GM21515 (cell line): ENCODE data around the gene TACC2.

Source experiments
- ATAC-seq: cut with Tn5 transposase; IDR thresholded peaks from one replicate; pipeline ENCODE4 v1.9.1; 2021; ENCODE audit not compliant: unreplicated experiment

Gene TACC2

DNA sequence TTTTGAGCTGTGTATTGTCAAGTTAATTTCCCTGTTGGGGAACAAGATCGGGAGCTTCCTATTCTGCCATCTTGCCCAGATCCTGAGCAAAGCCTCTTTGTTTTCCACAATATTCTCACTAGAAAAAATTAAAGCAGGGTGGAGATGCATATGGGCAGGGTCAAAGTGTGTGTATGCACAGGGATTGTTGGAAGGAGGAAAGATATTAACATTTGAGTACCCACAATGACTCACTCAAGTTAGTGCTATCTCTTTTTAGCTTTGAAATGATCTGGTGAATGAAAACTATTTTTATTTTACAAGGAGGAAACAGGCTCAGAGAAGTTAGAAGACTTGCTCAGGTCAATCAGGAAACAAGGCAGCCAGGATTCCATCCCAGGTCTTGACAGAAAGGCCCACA, 275.5 kb downstream of the TACC2 start:
- ATAC-seq = no peak

DNA sequence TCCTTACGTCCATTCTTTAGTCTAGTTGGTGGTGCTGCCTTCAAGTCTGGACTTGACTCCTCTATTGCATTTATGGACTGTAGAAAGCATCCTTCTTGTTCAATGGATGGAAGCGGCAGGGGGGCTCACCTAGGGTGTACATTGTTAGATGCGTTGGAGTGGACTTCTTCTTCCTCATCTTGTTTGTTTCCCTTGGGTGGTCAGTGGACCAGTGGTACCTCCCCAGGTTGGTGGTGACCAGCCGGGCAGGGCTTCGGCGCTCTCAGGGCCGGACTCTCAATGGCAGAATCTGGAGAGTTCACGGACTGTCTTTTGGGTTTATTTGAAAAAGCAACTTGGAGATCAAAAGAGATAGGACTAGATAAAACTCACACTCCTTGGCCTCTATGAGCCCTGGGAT, 276.0 kb downstream of the TACC2 start:
- ATAC-seq = no peak

DNA sequence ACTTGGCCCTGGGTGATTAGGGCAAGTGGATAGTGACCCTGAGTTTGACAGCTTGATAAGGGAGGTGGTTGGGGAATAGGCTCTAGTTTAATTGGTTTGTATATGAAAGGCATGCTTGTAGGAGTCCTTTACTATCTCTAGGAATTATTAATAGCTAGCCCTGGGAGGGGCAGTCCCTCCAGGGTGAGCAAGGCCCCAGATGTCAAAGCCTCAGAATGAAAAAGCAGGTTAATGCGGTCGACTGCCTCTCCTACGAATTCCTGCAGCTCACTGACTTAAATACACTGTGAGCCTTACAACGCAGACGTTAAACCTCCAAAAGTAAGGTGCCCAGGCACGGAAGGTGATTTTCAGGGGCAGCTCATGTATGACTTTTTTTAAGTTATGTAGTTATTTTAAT, 276.9 kb downstream of the TACC2 start:
- ATAC-seq = no peak

DNA sequence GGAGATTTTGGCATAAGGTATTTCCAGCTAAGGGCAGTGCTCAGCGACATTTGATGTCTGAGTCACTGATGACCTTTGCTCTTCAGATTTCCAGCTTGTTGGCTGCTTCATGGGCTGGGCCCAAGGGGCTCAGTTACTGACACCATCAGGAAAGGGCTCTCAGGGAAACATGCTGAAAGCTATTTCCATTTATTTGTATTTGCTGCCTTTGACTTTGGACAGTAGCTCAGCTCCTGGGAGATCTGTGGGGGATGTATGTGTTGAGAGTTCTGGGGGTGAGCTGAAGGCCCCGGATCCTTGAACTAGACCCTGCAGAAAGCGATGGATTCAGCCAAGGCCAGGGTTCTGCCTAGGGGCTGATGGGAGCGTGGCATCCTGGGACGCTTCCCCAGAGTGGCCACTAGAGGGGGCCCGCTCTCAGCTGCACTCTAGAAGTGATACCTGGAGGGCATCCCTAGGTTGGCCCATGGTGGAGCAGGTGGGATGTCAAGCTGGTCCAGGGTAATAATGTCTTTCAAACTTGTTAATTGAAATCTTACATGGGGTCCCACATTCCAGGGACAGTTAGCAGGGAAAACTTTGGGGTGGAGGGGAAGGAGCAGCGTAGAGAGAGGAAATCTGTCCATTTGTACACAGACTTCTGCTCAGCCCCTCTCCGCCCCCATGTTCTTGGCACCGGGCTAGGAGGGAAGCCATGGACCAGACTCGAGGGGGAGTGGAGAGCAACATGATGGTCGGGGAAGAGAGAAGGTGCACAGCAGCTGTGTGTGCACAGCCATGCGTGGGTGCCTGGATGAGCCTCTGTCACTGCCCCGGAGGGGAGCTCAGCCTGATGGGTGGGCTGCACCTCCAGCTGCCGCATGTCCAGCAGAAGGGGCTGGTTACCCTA, 279.1 kb downstream of the TACC2 start:
- no peak for ATAC-seq

DNA sequence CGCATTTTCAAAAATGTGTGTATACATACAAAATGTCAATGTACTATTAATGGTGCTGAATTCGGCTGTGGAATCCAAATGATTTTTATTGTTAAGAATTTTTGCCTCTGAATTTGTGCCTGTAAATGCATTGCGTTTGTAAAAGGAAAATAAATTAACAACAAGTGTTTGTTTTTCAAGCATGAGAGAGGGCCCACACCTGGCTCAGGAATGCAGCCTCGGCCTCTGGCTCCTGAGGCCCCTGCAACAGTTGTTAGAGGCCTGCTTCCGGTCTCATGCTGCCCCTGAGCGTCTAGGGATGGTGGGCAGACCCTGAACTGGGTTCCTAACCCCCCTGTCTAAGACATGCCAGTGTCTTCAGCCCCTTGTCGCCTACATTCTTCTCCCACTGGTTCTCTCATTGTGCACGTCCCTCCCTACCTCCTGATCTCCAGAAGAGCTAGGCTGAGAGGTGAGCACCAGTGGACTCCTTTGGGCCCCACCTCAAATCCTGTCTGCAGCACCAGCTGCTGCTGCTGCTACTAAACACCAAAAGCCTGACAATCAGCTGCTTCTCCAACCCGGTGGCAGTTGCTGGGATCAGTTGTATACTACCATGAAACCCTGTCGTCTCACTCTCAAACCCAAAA, 280.2 kb downstream of the TACC2 start:
- no peak for ATAC-seq

DNA sequence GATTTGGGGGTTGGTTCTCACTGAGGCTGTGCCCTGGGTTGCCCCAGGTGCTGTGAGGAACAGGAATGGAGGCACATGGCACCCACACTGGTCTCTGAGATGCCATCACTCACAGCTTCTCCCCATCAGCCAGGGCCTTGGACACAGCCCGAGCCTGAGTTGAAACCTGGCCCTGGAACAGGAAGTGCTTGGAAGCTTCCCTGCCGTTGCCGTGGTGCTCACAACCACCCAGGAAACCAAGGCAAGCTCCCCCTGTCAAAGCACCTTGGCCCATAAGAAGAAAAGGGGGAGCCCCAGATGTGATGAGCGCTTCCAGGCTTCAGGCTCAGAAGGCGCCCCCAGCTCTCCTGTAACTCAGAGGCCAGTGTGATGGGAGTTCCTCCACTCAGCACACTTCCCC, 282.1 kb downstream of the TACC2 start, which contains the start of gene BTBD16:
BTBD16 (plus strand) TSS at position 221 of the 400 bp plus-strand sequence. CDS start 3,786 bp downstream, outside the sequence.
- no peak for ATAC-seq

DNA sequence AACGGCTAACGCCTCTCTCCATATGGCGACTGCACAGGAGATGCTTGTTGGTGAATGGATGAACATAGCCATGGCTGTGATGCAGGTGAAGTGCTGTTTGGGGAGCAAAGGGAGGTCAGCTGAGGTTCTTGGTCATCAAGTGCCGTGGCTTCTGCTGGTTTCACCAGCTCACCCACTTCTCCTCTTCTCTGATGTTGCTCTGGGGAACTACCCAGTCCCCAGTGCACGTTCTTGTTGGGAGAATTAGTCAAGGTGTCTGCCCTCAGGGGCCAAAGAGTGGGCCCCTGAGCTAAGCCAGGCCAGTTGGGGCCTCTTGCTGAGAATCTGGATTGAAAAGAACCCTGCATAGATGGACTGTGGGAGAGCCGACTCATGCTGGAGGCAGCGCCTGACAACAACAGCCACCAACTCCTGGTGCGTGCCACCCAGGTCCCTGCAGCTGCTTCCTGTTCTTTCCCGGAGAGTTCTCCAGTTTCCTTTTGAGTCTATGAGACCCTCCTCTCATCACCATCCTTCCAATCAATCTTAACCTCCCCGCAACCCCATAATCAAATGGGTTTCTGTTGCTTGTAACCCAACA, 285.1 kb downstream of the TACC2 start:
- no peak for ATAC-seq

DNA sequence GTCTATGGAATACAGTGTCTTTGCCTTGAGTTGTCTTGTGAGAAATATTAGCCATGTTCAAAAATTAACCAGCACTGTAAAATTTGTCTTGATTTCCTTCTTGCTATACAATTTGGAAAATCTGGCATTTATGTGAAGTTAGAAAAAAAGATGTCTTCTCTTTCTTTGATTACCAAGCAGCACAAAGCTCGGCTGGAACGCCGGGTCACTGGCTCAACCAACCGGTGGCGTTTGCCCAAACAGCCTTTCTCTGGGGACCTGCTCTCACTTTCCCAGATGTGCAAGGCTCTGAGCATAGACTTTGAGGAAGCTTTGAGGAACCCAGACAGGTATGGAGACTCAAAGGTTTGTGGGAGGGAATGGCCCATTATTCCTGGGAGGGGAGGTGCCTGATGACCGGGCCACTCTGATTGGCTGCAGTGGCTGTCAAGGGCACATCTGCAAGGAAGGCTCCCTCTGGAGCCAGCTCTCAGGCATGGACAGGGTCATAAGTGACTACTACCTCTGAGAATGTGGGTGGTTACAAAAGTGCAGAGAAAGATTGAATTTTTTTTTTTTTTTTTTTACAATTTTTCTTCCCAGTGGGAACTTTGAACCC, 287.7 kb downstream of the TACC2 start:
- ATAC-seq = no peak

DNA sequence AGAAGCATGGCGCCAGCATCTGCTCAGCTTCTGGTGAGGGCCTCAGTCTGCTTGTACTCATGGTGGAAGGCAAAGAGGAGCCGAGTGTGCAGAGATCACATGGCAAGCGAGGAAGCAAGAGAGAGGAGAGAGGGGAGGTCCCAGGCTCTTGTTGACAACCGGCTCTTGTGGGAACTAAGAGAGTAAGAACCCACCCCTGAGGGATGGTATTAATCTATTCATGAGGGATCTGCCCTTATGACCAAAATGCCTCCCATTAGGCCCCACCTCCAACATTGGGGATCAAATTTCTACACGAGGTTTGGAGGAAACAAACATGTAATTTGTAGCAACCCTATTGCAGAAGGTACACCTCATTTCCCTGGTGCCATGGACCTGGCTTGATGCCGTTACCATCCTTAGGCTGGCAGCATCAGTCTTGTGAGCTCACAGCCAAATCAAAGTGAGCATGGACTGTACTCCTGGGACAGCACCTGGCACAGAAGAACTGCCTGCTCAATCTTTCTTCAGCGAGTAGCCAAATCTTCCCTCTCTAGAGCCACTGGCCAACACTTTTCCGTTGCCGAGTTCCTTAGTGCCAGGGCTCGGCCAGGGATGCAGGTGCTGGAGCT, 288.7 kb downstream of the TACC2 start:
- no peak for ATAC-seq

DNA sequence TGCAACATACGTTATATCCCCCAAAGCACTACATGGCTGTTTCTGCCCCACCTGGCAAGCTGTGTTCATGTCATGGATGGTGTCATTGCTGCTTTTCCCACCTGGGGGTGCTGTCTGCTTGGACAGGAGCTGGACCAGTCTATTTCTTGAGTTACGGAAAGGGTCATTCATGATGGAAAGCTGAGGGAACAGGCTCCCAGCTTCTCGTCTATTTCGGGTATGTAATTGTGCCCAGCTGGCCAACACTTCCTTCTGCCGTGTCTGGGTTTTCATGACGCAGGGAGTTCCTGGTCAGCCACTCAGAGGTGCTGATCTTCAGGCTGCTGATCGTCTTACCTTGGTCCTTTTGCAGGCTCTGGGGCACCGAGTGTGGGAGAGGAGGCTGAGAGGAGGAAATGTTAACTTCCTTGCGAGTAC, 290.8 kb downstream of the TACC2 start:
- no peak for ATAC-seq

DNA sequence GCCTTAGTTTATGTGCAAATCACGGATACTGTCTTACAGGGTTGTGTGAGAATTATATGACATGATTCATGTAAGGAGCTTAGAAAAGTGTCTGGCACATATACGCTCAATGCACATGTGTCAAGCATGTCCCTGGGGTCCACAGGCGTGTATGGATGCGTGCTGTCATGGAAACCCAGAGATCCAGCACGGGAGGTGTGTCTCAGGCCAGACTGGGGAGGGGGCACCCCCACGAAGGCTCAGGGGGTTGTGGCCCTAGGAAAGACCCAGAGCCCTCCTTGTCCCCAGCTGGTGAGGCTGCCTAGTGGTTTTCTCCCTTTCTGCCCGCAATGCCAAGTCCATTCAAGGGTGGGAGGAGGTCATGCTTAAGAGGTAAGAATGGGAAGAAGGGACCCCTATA, 291.2 kb downstream of the TACC2 start:
- ATAC-seq = no peak

DNA sequence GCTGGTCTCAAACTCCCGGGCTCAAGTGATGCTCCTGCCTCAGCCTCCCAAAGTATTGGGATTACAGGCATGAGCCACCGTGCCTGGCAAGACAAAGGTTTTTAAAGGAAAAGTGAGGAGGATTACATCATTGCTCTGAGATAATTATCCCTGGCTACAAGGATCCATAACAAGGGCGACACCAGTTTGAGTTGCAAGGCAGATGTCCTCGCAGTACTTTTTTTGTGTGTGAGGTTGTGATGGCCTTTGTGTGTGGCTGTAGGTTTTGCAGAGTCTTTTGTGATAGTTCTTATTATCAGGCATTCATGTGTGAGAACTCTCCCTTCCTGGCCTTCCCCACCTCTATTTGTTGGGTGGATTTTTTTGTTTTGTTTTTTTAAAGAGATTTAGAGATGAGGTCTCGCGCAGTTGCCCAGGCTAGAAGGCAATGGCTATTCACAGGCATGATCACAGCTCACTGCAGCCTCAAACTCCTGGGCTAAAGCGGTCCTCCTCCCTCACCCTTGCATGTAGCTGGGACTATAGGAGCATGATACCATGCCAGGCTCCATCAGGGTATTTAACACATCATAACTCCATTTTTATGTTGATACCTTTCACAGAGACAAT, 292.2 kb downstream of the TACC2 start:
- ATAC-seq = no peak

DNA sequence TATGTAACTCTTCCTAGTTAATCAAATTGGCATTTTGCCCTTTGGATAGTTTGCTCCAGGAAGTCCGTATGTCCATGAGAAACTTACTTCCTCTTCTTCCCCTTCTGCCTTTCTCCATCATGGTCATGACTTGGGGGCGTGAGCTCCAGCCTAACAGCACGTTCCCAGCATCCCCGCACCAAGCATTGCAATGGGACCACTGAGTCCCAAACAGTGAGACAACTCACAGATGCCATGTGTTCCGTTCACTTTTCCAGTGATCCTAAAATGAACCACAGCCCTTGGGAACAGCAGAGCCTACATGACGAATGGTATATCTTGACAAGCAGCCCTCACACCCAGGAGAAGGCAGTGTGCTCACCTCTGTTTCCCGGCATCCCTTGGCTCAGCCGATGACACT, 292.8 kb downstream of the TACC2 start:
- no peak for ATAC-seq

DNA sequence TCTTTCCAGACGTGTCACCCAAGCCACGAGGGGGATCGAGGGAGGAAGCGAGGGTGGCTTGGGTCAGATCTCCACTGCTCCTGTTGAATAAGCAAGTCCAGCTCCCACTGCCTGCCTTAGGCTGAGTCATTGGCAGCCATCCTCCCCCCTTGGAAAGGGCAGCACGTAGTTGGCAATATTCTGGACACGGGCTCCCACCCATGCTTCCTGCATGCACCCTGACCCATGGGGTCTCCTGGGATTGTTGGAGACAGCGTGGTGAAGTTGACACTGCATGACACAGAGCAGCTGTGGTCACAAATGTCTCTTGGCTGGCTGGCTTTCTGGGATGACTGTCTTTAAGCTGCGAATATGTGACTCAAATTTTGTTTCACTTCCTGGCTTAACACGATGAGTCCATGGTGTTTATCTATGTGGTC, 293.3 kb downstream of the TACC2 start:
- ATAC-seq = no peak

DNA sequence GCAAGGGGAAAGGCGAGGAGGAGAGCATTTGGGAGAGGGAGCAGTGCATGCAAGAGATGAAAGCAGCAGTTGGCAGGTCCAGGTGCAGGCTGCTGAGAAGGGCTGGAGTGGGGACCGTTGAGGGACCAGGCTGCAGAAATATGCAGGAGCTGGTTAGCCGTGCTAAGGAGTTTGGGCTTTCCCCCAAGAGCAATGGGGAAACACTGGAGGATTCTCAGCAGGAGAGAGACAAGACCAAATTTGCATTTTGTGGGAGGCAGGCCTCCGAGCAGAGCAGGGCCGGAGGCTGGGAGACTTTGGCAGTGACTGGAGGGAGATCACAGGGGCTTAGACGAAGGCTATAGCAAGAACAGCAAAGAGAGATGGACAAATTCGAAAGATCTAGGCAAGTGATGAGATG, 293.9 kb downstream of the TACC2 start:
- no peak for ATAC-seq

DNA sequence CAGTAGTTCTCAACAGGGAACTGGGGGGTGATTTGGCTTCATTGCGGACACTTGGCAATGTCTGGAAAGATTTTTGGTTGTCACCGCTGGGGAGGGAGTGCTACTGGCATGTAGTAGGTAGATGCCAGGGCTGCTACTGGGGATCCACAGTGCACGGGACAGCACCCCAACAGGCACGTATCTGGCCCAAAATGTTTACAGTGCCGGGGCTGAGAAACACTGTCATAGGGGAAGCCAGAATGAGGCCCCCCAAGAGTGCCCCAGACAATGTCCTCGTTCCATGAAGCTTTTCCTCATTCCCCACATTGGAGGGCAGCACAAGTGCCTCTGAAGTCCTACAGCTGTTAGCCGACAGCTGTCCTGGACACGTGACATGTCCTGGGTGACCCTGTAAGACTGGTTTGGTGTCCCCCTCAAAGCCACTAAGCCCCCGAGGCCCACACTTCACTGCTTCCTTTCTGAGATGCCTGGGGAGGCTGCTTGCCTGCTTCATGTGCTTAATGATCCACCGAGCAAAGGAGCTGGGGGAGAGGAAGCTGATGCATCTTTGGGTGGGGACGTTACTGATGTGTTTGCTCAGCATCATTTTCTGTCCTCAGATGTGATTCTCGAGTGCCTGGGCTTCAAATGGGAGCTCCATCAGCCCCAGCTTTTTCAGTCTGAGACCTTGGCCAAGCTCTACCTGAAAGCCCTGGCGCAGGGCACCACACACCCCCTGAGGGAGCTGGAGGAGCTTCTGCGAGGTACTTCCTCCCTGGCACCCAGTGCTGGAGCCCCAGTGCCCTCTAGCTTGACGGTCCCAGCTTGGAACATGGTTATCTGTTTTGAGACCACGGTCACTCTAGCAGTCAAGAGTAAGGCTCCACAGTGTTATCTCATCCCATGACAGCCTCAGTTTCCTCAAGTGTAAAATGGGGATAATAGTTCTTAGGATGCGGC, 296.8 kb downstream of the TACC2 start:
- ATAC-seq = no peak

DNA sequence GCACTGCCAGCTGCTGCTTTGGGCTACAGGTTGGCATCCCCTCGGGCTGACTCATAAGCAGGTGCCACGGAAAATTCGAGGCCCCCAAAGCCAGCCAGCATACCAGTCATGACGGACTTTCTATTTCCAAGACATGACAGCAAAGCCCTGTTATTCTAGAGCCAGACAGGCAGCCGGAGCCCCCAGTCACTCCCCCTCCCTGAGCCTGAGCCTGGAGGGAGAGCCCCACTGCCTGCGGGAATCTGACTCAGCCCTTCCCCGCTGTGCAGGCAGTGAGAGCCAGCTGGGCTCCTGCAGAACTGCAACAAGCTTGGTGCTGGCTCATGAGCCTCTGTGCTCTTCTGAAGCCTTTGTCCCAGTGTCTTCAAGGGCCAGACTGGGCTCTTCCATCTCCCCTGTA, 297.9 kb downstream of the TACC2 start:
- ATAC-seq = no peak

DNA sequence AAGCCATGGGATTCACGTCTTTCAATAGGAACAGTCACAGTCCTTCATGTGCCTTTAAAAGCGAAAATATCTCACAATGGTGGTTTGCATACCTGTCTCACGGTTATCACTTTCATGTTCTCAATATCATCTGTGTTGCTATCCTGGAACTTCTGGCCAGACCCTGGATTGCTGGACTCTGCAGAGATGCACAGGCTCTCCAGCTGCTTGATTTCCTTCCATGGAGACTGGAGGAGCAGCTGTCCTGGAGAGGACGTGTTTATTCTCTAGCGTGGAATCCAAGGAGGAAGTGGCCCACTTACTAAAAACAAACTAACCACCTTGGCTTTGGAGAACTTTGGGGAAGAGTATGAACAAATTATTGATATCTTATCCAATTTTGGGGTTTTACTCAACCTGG, 298.6 kb downstream of the TACC2 start:
- no peak for ATAC-seq

DNA sequence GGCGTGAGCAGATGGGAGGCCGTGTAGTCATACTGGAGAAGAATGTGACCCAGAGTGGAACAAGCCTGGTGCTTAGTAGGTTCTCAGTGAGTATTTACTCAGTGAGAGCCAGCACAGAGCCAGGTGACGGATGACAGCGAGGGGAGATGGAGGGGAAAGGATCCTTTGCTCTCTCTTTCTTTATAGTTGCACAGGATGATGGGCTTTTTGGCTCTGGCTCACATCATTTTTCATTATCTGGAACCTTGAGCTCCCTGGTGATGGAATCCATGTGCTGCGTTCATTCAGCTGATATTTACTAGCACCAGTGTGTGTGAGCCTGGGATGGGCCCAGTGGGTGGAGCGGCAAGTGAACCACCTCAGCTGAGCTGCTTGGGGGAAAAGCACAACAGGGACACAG, 299.3 kb downstream of the TACC2 start:
- ATAC-seq = no peak

DNA sequence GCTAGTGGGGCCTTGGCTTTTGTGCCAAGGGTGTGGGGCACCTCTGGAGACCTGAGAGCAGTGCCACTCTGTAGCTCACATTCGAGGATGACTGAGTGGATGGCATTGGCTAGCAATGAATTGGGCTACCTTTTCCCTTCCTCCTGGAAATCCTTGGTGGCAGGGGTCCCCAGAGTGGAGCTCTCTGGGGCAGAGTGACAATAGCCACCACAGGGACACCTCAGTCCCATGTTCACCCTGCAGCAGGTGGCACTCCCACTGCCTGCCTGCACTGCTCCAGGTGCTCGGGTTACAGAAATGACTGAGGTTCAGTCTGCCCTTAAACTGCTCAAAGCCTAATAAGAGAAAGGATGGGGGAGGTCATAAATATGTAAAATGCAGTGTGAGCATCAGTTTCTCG, 300.0 kb downstream of the TACC2 start:
- no peak for ATAC-seq
